ENCODE results near the gene STPG3. TPM values are rescaled to one million over a fixed set of nuclear protein-coding genes. Genes with fewer than 3 reads are reported as not detected.
A peak's percentile ranks its signal among the peaks of the same experiment; 100 is the strongest.

The STPG3 gene
- total and polyA plus RNA-seq, 8 donors, result not detected

GRCh38 chr9:137206602-137207001 lies 44.5 kb upstream of the STPG3 start:
- H3K9me3 ChIP-seq, result no peaks in the 10 kb centered on the region
- intact Hi-C loops (cut with DNase I; ENCODE audit: low total_unique reads), result no loop called here
- H3K27ac ChIP-seq, result no peak overlapping the region
- WGBS, 5 donors, result 61 to 68% (median 65%) methylated on average over 7 of the region's 7 CpGs
- no peak for DNase-seq
- H3K4me3 ChIP-seq, result peak overlapping the region in 3 of 4 donors; percentile 88 to 94 (median 88)
- H3K36me3 ChIP-seq, result peaks cover 0 to 24% (median 22%) of the 10 kb centered on the region in 4 donors
- H3K27me3 ChIP-seq, result no peaks in the 10 kb centered on the region
- H3K4me1 ChIP-seq, result peaks cover 47 to 52% (median 50%) of the 10 kb centered on the region in 4 donors
- no peak for TF ChIP-seq EP300 (IDR thresholded peaks at IDR 0.05)
- TF ChIP-seq, protein P1, sequence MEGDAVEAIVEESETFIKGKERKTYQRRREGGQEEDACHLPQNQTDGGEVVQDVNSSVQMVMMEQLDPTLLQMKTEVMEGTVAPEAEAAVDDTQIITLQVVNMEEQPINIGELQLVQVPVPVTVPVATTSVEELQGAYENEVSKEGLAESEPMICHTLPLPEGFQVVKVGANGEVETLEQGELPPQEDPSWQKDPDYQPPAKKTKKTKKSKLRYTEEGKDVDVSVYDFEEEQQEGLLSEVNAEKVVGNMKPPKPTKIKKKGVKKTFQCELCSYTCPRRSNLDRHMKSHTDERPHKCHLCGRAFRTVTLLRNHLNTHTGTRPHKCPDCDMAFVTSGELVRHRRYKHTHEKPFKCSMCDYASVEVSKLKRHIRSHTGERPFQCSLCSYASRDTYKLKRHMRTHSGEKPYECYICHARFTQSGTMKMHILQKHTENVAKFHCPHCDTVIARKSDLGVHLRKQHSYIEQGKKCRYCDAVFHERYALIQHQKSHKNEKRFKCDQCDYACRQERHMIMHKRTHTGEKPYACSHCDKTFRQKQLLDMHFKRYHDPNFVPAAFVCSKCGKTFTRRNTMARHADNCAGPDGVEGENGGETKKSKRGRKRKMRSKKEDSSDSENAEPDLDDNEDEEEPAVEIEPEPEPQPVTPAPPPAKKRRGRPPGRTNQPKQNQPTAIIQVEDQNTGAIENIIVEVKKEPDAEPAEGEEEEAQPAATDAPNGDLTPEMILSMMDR (IDR thresholded peaks at IDR 0.05), result no peak
- no peak for TF ChIP-seq POLR2A (IDR thresholded peaks at IDR 0.05)
- TF ChIP-seq POLR2AphosphoS5 (IDR thresholded peaks at IDR 0.05), result no peak

- no peak overlapping the region for H3K27ac ChIP-seq
- TF ChIP-seq POLR2A (IDR thresholded peaks at IDR 0.05) (no peak), EP300 (IDR thresholded peaks at IDR 0.05) (no peak), POLR2AphosphoS5 (IDR thresholded peaks at IDR 0.05) (no peak)
- TF ChIP-seq, protein P1 (IDR thresholded peaks at IDR 0.05), result no peak
- no peak overlapping the region for H3K4me3 ChIP-seq
- no peak for DNase-seq
- H3K4me1 ChIP-seq, result peaks cover 8 to 11% (median 10%) of the 10 kb centered on the region in 4 donors
- H3K36me3 ChIP-seq, result peaks cover 10 to 63% (median 41%) of the 10 kb centered on the region in 4 donors
- H3K9me3 ChIP-seq, result no peaks in the 10 kb centered on the region
- H3K27me3 ChIP-seq, result no peaks in the 10 kb centered on the region
- intact Hi-C loops (cut with DNase I; ENCODE audit: low total_unique reads), result no loop called here
- WGBS, 5 donors, result 81 to 92% (median 88%) methylated on average over 9 to 13 of the region's 13 CpGs
These were observed 39.6 kb upstream of the STPG3 start for GRCh38 chr9:137211532-137211931.

GRCh38 chr9:137212520-137212919 lies 38.6 kb upstream of the STPG3 start:
- intact Hi-C loops (cut with DNase I; ENCODE audit: low total_unique reads), result no loop called here
- peaks cover 9 to 14% (median 11%) of the 10 kb centered on the region in 4 donors for H3K4me1 ChIP-seq
- H3K4me3 ChIP-seq, result no peak overlapping the region
- no peak overlapping the region for H3K27ac ChIP-seq
- H3K27me3 ChIP-seq, result no peaks in the 10 kb centered on the region
- peaks cover 10 to 65% (median 41%) of the 10 kb centered on the region in 4 donors for H3K36me3 ChIP-seq
- H3K9me3 ChIP-seq, result no peaks in the 10 kb centered on the region
- no peak for TF ChIP-seq POLR2AphosphoS5 (IDR thresholded peaks at IDR 0.05)
- TF ChIP-seq POLR2A (IDR thresholded peaks at IDR 0.05), result no peak
- TF ChIP-seq EP300 (IDR thresholded peaks at IDR 0.05), result no peak
- DNase-seq, result no peak
- 81 to 85% (median 84%) methylated on average over 21 of the region's 21 CpGs for WGBS, 5 donors

DNA sequence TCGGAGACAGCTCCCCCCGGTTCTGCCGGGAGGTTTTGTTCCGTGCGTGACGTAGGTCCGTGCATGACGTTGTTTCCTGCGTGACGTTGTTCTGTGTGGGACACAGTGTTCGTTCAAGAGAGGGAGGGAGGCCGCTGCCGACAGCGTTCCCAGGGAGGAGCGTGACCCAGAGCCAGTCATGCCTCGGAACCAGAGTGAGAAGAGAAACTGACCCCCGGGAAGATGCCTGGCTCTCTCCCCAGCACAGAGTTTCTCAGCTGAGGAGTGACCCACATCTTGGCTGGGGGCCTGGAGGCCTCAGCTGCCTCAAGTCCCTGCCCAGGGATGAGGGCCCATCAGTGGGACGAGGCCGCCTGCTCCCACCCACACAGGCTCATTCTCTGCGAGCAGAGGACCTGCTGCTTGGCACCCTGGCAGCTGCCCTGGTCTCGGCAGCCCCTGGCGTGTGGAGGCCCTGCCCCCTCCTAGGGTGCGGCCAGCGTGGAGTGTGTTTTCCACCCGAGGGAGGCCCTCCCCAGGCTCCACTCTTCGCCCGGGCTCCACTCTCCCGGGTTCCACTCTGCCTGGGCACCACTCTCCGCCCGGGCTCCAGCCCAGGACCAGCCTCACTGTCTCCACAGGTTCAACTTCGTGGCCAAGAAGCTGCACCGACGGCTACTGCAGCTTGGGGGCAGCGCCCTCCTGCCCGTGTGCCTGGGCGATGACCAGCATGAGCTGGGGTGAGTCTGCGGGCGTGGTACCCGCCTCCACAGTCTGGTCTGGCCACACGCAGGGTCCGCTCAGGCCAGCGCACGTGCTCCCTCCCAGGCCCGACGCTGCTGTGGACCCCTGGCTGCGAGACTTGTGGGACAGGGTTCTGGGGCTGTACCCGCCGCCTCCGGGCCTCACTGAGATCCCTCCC lies 37.7 kb upstream of the STPG3 start:
- intact Hi-C loops (cut with DNase I; ENCODE audit: low total_unique reads), result no loop called here
- H3K4me1 ChIP-seq, result peaks cover 12 to 23% (median 20%) of the 10 kb centered on the region in 4 donors
- no peak overlapping the region for H3K4me3 ChIP-seq
- DNase-seq, result no peak
- no peaks in the 10 kb centered on the region for H3K9me3 ChIP-seq
- H3K36me3 ChIP-seq, result peaks cover 10 to 61% (median 40%) of the 10 kb centered on the region in 4 donors
- TF ChIP-seq EP300 (IDR thresholded peaks at IDR 0.05), result no peak
- no peak for TF ChIP-seq POLR2A (IDR thresholded peaks at IDR 0.05)
- TF ChIP-seq POLR2AphosphoS5 (IDR thresholded peaks at IDR 0.05), result no peak
- TF ChIP-seq, protein P1 (IDR thresholded peaks at IDR 0.05), result no peak
- WGBS, 5 donors, result 83 to 89% (median 89%) methylated on average over 32 to 49 of the region's 49 CpGs
- no peak overlapping the region for H3K27ac ChIP-seq
- no peaks in the 10 kb centered on the region for H3K27me3 ChIP-seq

Data from stomach (tissue), 9 donors.